Calu3 (cell line): ENCODE results near the gene DCDC2. TPM values are rescaled to one million over a fixed set of nuclear protein-coding genes. Genes with fewer than 3 reads are reported as not detected.
"Not testable (repeated sequence)": the region's sequence is repeated elsewhere in the genome, so short reads cannot be mapped to it uniquely, and the experiment has no call there.

Experiments used
- BruUV-seq: library from RNA; stranded (reverse); fragments of 400-500 nt; replicated peaks from 2 replicates; lab custom pipeline; 2021; lab: Mats Ljungman, UMichigan
- CTCF ChIA-PET: fragments of 300-600 bp; sonication (Branson Sonifier 250); formaldehyde crosslinking; loops from one replicate; lab custom pipeline; 2022; ENCODE audit warnings: antibody characterized with exemption; lab: Charles Lee
- DNase-seq: peaks from one replicate; pipeline ENCODE4 v3.0.0; 2022
- H3K27ac Mint-ChIP-seq: one replicate; pipeline ENCODE4 v1.8.0; 2022; ENCODE audit warnings: mixed read lengths; ENCODE audit not compliant: unreplicated experiment
- H3K27me3 Mint-ChIP-seq: one replicate; pipeline ENCODE4 v1.8.0; 2022; ENCODE audit warnings: mixed read lengths; ENCODE audit not compliant: unreplicated experiment
- H3K36me3 Mint-ChIP-seq: one replicate; pipeline ENCODE4 v1.8.0; 2022; ENCODE audit warnings: mild to moderate bottlenecking, moderate library complexity, mixed read lengths; ENCODE audit not compliant: insufficient read depth, unreplicated experiment
- H3K4me1 Mint-ChIP-seq: one replicate; pipeline ENCODE4 v1.8.0; 2022; ENCODE audit warnings: mild to moderate bottlenecking, low read depth, mixed read lengths; ENCODE audit not compliant: unreplicated experiment
- H3K4me3 Mint-ChIP-seq: one replicate; pipeline ENCODE4 v1.8.0; 2022; ENCODE audit warnings: mild to moderate bottlenecking, low read depth, moderate library complexity, mixed read lengths; ENCODE audit not compliant: unreplicated experiment
- H3K9me3 Mint-ChIP-seq: one replicate; pipeline ENCODE4 v1.8.0; 2022; ENCODE audit warnings: low read depth, mixed read lengths; ENCODE audit not compliant: unreplicated experiment
- intact Hi-C: fragments of 100-400 bp; cut with micrococcal nuclease; formaldehyde crosslinking; loops from one replicate; pipeline ENCODE4 v1.10.0; 2022; ENCODE audit not compliant: unreplicated experiment
- total RNA-seq: library from RNA; stranded (reverse); gene quantifications from 2 replicates; pipeline ENCODE4 v1.2.3, GENCODE V29; 2022
- TF ChIP-seq, protein P1 (sequence below): fragments of 200-600 bp; IDR thresholded peaks from one replicate; pipeline ENCODE4 v1.8.0; 2022; ENCODE audit warnings: antibody characterized with exemption; ENCODE audit not compliant: unreplicated experiment

Gene DCDC2
- total RNA-seq, 1 experiment from 2014 or later, result 91.8 TPM

DNA sequence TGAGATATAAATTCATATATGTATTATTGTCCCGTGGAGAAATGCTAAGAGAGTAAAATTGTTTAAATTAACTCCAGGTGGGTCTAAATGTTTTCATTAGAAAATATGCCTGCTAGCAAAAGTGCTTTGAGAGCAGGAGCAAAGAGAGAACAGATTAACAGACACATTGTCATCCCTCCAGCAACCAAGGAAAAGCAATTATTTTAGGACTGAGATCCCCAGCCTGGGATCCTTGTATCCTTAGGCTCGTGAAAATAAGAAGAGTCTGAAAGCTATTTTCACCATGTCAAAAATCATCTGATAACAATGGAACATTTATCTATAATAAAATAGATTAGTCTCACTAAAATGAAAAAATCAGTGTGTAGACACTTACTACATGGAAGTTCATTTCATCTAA is 33.3 kb upstream of the DCDC2 start:
- TF ChIP-seq, protein P1, sequence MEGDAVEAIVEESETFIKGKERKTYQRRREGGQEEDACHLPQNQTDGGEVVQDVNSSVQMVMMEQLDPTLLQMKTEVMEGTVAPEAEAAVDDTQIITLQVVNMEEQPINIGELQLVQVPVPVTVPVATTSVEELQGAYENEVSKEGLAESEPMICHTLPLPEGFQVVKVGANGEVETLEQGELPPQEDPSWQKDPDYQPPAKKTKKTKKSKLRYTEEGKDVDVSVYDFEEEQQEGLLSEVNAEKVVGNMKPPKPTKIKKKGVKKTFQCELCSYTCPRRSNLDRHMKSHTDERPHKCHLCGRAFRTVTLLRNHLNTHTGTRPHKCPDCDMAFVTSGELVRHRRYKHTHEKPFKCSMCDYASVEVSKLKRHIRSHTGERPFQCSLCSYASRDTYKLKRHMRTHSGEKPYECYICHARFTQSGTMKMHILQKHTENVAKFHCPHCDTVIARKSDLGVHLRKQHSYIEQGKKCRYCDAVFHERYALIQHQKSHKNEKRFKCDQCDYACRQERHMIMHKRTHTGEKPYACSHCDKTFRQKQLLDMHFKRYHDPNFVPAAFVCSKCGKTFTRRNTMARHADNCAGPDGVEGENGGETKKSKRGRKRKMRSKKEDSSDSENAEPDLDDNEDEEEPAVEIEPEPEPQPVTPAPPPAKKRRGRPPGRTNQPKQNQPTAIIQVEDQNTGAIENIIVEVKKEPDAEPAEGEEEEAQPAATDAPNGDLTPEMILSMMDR, result no peak
- peaks cover 22% of the 10 kb centered on the region for H3K4me1 Mint-ChIP-seq
- H3K4me3 Mint-ChIP-seq, result no peak overlapping the region
- no peak overlapping the region for H3K27ac Mint-ChIP-seq
- DNase-seq, result no peak
- intact Hi-C loops, result no loop called here
- no peaks in the 10 kb centered on the region for H3K9me3 Mint-ChIP-seq
- H3K36me3 Mint-ChIP-seq, result peaks cover 11% of the 10 kb centered on the region
- BruUV-seq, result no TSS peak
- no peaks in the 10 kb centered on the region for H3K27me3 Mint-ChIP-seq
- CTCF ChIA-PET, result no interaction called here

DNA sequence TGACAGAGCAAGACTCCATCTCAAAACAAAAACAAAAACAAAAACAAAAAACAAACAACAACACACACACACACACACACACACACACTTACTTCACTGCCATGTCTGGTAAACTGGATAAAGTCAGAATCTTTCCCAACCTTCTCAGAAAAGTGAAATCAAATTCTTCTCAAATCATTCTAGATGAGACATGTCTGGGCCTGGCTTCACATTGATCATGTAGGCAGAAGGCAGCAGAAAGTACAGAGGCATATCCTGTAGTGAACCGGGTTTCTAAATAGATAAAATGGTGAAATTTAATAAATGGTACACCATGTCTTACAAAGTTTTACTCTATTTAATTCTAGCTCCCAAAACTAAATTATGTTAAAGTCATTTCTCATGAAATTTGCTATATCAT is 30.0 kb upstream of the DCDC2 start:
- CTCF ChIA-PET, result interaction anchor here (0.7 to 5.4 kb wide), 4 partner anchors 15 to 113 kb away, joined by 3 to 121 read pairs (median 16); partner anchors contain the start of genes DCDC2 and MRS2
- intact Hi-C loops, result loop anchor here (5.0 kb wide), 2 partner anchors 46 to 191 kb away; no protein-coding TSS in a partner anchor
- Mint-ChIP-seq H3K9me3 (peaks cover 3% of the 10 kb centered on the region), H3K27me3 (no peaks in the 10 kb centered on the region), H3K4me3 (no peak overlapping the region), H3K27ac (peak overlapping the region; percentile 45), H3K36me3 (peaks cover 31% of the 10 kb centered on the region), H3K4me1 (peaks cover 47% of the 10 kb centered on the region)
- no peak for DNase-seq
- BruUV-seq, result no TSS peak
- TF ChIP-seq, protein P1, result no peak

DNA sequence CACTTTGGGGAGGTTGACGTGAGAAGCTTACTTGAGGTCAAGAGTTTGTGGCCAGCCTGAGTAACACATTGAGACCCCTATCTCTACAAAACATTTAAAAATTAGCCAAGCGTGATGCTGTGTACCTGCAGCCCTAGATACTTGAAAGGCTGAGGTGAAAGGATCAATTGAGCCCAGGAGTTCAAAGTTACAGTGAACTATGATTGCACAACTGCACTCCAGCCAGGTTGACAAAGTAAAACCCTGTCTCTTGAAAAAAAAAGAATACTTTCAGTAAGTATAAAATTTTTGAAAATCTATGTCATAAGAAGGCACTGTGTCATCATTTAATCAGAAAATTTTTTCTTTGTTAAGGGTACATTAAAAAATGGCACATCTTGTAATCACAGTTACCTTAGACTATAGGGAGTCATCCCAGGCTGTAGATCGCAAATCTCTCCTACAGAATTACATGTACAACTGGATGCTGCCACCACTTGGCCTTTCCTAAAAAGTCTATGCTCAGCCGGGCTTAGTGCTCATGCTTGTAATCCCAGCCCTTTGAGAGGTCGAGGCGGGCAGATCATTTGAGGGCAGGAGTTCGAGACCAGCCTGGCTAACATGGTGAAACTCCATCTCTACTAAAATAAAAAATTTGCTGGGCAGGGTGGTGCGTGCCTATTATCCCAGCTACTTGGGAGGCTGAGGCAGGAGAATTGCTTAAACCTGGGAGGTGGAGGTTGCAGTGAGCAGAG is 27.8 kb upstream of the DCDC2 start:
- DNase-seq, result peak; percentile 60
- TF ChIP-seq, protein P1, result no peak
- Mint-ChIP-seq H3K36me3 (peaks cover 40% of the 10 kb centered on the region), H3K27ac (peak overlapping the region; percentile 72), H3K9me3 (peaks cover 3% of the 10 kb centered on the region), H3K27me3 (no peaks in the 10 kb centered on the region), H3K4me1 (peaks cover 66% of the 10 kb centered on the region), H3K4me3 (peak overlapping the region; percentile 3)
- CTCF ChIA-PET, result interaction anchor here (1.1 to 5.4 kb wide), 4 partner anchors 10 to 102 kb away, joined by 4 to 121 read pairs (median 6); no protein-coding TSS in a partner anchor
- BruUV-seq, result no TSS peak
- intact Hi-C loops, result loop anchor here (1.0 to 5.0 kb wide), 3 partner anchors 43 to 188 kb away; no protein-coding TSS in a partner anchor

DNA sequence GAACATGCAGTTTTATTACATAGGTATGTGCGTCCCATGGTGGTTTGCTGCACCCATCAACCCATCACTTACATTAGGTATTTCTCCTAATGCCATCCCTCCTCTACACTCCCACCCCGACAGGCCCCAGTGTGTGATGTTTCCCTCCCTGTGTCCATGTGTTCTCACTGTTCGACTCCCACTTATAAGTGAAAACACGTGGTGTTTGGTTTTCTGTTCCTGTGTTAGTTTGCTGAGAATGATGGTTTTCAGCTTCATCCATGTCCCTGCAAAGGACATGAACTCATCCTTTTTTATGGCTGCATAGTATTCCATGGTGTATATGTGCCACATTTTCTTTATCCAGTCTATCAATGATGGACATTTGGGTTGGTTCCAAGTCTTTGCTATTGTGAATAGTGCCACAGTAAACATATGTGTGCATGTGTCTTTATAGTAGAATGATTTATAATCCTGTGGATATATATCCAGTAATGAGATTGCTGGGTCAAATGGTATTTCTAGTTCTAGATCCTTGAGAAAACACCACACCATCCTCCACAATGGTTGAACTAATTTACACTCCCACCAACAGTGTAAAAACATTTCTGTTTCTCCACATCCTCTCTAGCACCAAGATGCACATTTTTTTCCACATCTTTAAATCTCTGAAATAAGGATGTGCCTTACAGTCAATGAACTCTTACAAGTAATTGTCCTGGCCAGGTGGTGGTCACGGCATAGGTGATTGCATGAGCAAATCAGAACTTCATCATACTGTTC is 26.7 kb upstream of the DCDC2 start:
- intact Hi-C loops, result loop anchor here (1.0 to 5.0 kb wide), 3 partner anchors 42 to 187 kb away; no protein-coding TSS in a partner anchor
- Mint-ChIP-seq H3K36me3 (peaks cover 40% of the 10 kb centered on the region), H3K4me1 (peaks cover 66% of the 10 kb centered on the region), H3K27ac (peak overlapping the region; percentile 72)
- DNase-seq, H3K9me3 Mint-ChIP-seq, H3K4me3 Mint-ChIP-seq, H3K27me3 Mint-ChIP-seq, BruUV-seq: not testable (repeated sequence)
- CTCF ChIA-PET, result interaction anchor here (0.7 to 5.4 kb wide), 2 partner anchors 101 to 727 kb away, joined by 5 to 121 read pairs; no protein-coding TSS in a partner anchor

DNA sequence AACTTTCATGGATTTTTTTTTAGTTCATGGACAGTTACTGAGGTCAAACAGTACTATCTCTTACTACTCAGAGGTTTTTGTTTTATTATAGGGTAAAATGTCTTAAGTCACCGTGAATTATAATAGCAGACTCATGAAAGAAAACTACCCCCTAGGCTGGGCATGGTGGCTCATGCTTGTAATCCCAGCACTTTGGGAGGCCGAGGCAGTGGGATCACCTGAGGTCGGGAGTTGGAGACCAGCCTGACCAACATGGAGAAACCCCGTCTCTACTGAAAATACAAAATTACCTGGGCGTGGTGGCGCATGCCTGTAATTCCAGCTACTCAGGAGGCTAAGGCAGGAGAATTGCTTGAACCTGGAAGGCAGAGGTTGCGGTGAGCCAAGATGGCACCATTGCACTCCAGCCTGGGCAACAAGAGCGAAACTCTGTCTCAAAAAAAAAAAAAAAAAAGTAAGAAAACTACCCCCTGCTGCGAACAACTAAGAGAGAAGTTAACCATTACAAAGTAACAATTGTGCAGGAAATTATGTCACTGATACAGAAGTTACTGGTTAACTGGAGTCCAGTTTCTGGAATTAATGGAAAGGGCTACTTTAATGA is 25.1 kb upstream of the DCDC2 start:
- not testable (repeated sequence) for H3K27me3 Mint-ChIP-seq, BruUV-seq, H3K9me3 Mint-ChIP-seq
- Mint-ChIP-seq H3K4me1 (peaks cover 69% of the 10 kb centered on the region), H3K4me3 (peak overlapping the region; percentile 35), H3K36me3 (peaks cover 29% of the 10 kb centered on the region), H3K27ac (peak overlapping the region; percentile 85)
- intact Hi-C loops, result loop anchor here (1.0 kb wide), 1 partner anchor 23 kb away; no protein-coding TSS in a partner anchor
- DNase-seq, result peak; percentile 57
- CTCF ChIA-PET, result interaction anchor here (0.7 kb wide), 2 partner anchors 12 to 27 kb away, joined by 3 to 5 read pairs; no protein-coding TSS in a partner anchor
